IPS DF 6.9 (cell line): ENCODE data around the gene WDFY4.
"Not testable (repeated sequence)": the region's sequence is repeated elsewhere in the genome, so short reads cannot be mapped to it uniquely, and the experiment has no call there.

Experiments used
- DNase-seq: peaks from one replicate; pipeline ENCODE4 v3.0.0-alpha.2; 2013; ENCODE audit warnings: low read depth, low spot score
- H3K27ac ChIP-seq: one replicate; pipeline ENCODE4 v1.5.1; 2013; ENCODE audit warnings: low read length, control low read depth
- H3K27me3 ChIP-seq: 2 replicates; pipeline ENCODE4 v1.6.1; 2013; ENCODE audit warnings: mild to moderate bottlenecking, low read length; ENCODE audit not compliant: control insufficient read depth, insufficient read depth
- H3K36me3 ChIP-seq: 2 replicates; pipeline ENCODE4 v1.6.1; 2013; ENCODE audit warnings: low read length; ENCODE audit not compliant: control insufficient read depth, insufficient read depth
- H3K4me1 ChIP-seq: 2 replicates; pipeline ENCODE4 v1.6.1; 2013; ENCODE audit warnings: low read length; ENCODE audit not compliant: control insufficient read depth, insufficient read depth
- H3K4me3 ChIP-seq: 2 replicates; pipeline ENCODE4 v1.5.1; 2013; ENCODE audit warnings: mild to moderate bottlenecking, low read length
- H3K9me3 ChIP-seq: 2 replicates; pipeline ENCODE4 v1.6.1; 2013; ENCODE audit warnings: low read length, inconsistent platforms; ENCODE audit not compliant: control insufficient read depth, insufficient read depth
- WGBS: extraction: QIAGEN DNeasy Blood & Tissue Kit; methylation state at CpG from one replicate; pipeline ENCODE4 v1.1.7; 2013; ENCODE audit warnings: mixed read lengths, missing lambda C conversion rate; ENCODE audit not compliant: insufficient read length, insufficient coverage; 5-methylcytosine and 5-hydroxymethylcytosine counted together

The WDFY4 gene

GRCh38 chr10:48647073-48647472 lies 37.6 kb upstream of the WDFY4 start:
- no CpG with 5 or more reads among the region's 7 CpGs for WGBS
- H3K4me1 ChIP-seq, H3K9me3 ChIP-seq, H3K4me3 ChIP-seq, H3K27me3 ChIP-seq, H3K27ac ChIP-seq, H3K36me3 ChIP-seq, DNase-seq: not testable (repeated sequence)

GRCh38 chr10:48648172-48648942 lies 36.3 kb upstream of the WDFY4 start:
- DNase-seq: no peak
- Histone ChIP-seq H3K27me3 (no peaks in the 10 kb centered on the region; the same call in 1 of the 2 replicates), H3K36me3 (no peaks in the 10 kb centered on the region), H3K27ac (no peak overlapping the region), H3K9me3 (no peaks in the 10 kb centered on the region), H3K4me1 (no peaks in the 10 kb centered on the region), H3K4me3 (no peak overlapping the region)
- no CpG with 5 or more reads among the region's 12 CpGs for WGBS

GRCh38 chr10:48649349-48649944 lies 35.2 kb upstream of the WDFY4 start:
- Histone ChIP-seq H3K36me3 (no peaks in the 10 kb centered on the region), H3K4me1 (no peaks in the 10 kb centered on the region), H3K9me3 (no peaks in the 10 kb centered on the region), H3K4me3 (no peak overlapping the region), H3K27ac (no peak overlapping the region), H3K27me3 (no peaks in the 10 kb centered on the region; the same call in 1 of the 2 replicates)
- WGBS: no CpG with 5 or more reads among the region's 7 CpGs
- DNase-seq: no peak

- Histone ChIP-seq H3K27me3 (no peaks in the 10 kb centered on the region; the same call in 1 of the 2 replicates), H3K4me3 (no peak overlapping the region), H3K4me1 (no peaks in the 10 kb centered on the region; the same call in 1 of the 2 replicates), H3K27ac (no peak overlapping the region), H3K9me3 (no peaks in the 10 kb centered on the region), H3K36me3 (no peaks in the 10 kb centered on the region)
- WGBS: no CpG with 5 or more reads among the region's 2 CpGs
- DNase-seq: no peak
Observed at GRCh38 chr10:48651293-48651692, 33.4 kb upstream of the WDFY4 start.

GRCh38 chr10:48651839-48652238 lies 32.8 kb upstream of the WDFY4 start:
- no peak for DNase-seq
- peaks cover under 1% of the 10 kb centered on the region for H3K4me1 ChIP-seq
- H3K36me3 ChIP-seq: no peaks in the 10 kb centered on the region
- no peak overlapping the region for H3K4me3 ChIP-seq
- no peaks in the 10 kb centered on the region; the same call in none of the 2 replicates for H3K27me3 ChIP-seq
- no peaks in the 10 kb centered on the region for H3K9me3 ChIP-seq
- no peak overlapping the region for H3K27ac ChIP-seq
- no CpG with 5 or more reads among the region's 4 CpGs for WGBS

GRCh38 chr10:48652344-48652743 lies 32.3 kb upstream of the WDFY4 start:
- H3K9me3 ChIP-seq: no peaks in the 10 kb centered on the region

GRCh38 chr10:48653347-48653746 lies 31.3 kb upstream of the WDFY4 start:
- no peaks in the 10 kb centered on the region for H3K36me3 ChIP-seq
- no CpG with 5 or more reads among the region's 5 CpGs for WGBS

More at GRCh38 chr10:48652344-48652743, 32.3 kb upstream of the WDFY4 start:
- peaks cover 3% of the 10 kb centered on the region for H3K4me1 ChIP-seq
- H3K27me3 ChIP-seq: no peaks in the 10 kb centered on the region; the same call in none of the 2 replicates
- no peak overlapping the region for H3K4me3 ChIP-seq
- no CpG with 5 or more reads among the region's 4 CpGs for WGBS
- no peak overlapping the region for H3K27ac ChIP-seq
- DNase-seq: no peak
- H3K36me3 ChIP-seq: no peaks in the 10 kb centered on the region

GRCh38 chr10:48653944-48654698 lies 30.6 kb upstream of the WDFY4 start:
- peaks cover 3% of the 10 kb centered on the region for H3K4me1 ChIP-seq
- H3K27me3 ChIP-seq: no peaks in the 10 kb centered on the region; the same call in none of the 2 replicates
- H3K27ac ChIP-seq: no peak overlapping the region
- H3K4me3 ChIP-seq: no peak overlapping the region
- H3K9me3 ChIP-seq: no peaks in the 10 kb centered on the region
- no peak for DNase-seq
- H3K36me3 ChIP-seq: no peaks in the 10 kb centered on the region
- no CpG with 5 or more reads among the region's 4 CpGs for WGBS

More at GRCh38 chr10:48653347-48653746, 31.3 kb upstream of the WDFY4 start:
- H3K4me1 ChIP-seq: peaks cover 3% of the 10 kb centered on the region
- no peaks in the 10 kb centered on the region for H3K9me3 ChIP-seq
- no peak for DNase-seq
- H3K27me3 ChIP-seq: no peaks in the 10 kb centered on the region; the same call in none of the 2 replicates
- no peak overlapping the region for H3K27ac ChIP-seq
- H3K4me3 ChIP-seq: no peak overlapping the region

- Histone ChIP-seq H3K27me3 (no peaks in the 10 kb centered on the region; the same call in none of the 2 replicates), H3K4me3 (peak overlapping the region; percentile 31; the same call in 1 of the 2 replicates), H3K9me3 (no peaks in the 10 kb centered on the region), H3K27ac (no peak overlapping the region), H3K36me3 (no peaks in the 10 kb centered on the region), H3K4me1 (peaks cover 3% of the 10 kb centered on the region)
- no CpG with 5 or more reads among the region's 55 CpGs for WGBS
- DNase-seq: no peak
Observed at GRCh38 chr10:48655411-48656240, 29.0 kb upstream of the WDFY4 start.
